ENCODE data around the gene MLF1. TPM values are rescaled to one million over a fixed set of nuclear protein-coding genes. Genes with fewer than 3 reads are reported as not detected.
A peak's percentile ranks its signal among the peaks of the same experiment; 100 is the strongest.

Gene MLF1
- total and polyA plus RNA-seq, 9 donors = 8.5 to 28.3 (median 16.0) TPM

- Histone ChIP-seq H3K27me3 (no peaks in the 10 kb centered on the region), H3K4me3 (no peak overlapping the region), H3K36me3 (no peaks in the 10 kb centered on the region), H3K27ac (no peak overlapping the region), H3K4me1 (ENCODE audit: insufficient read depth) (no peaks in the 10 kb centered on the region), H3K9me3 (no peaks in the 10 kb centered on the region)
- intact Hi-C loops (cut with DNase I) = no loop called here
- no peak for DNase-seq
- TF ChIP-seq, protein P1, sequence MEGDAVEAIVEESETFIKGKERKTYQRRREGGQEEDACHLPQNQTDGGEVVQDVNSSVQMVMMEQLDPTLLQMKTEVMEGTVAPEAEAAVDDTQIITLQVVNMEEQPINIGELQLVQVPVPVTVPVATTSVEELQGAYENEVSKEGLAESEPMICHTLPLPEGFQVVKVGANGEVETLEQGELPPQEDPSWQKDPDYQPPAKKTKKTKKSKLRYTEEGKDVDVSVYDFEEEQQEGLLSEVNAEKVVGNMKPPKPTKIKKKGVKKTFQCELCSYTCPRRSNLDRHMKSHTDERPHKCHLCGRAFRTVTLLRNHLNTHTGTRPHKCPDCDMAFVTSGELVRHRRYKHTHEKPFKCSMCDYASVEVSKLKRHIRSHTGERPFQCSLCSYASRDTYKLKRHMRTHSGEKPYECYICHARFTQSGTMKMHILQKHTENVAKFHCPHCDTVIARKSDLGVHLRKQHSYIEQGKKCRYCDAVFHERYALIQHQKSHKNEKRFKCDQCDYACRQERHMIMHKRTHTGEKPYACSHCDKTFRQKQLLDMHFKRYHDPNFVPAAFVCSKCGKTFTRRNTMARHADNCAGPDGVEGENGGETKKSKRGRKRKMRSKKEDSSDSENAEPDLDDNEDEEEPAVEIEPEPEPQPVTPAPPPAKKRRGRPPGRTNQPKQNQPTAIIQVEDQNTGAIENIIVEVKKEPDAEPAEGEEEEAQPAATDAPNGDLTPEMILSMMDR (IDR thresholded peaks at IDR 0.05) = no peak
- 86 to 87% (median 87%) methylated on average over 5 of the region's 5 CpGs for WGBS, 3 donors
These were observed 39.7 kb upstream of the MLF1 start for GRCh38 chr3:158531334-158531733.

GRCh38 chr3:158532099-158532734 is 38.8 kb upstream of the MLF1 start:
- Histone ChIP-seq H3K27me3 (no peaks in the 10 kb centered on the region), H3K4me1 (ENCODE audit: insufficient read depth) (no peaks in the 10 kb centered on the region), H3K9me3 (no peaks in the 10 kb centered on the region), H3K27ac (no peak overlapping the region), H3K4me3 (no peak overlapping the region), H3K36me3 (no peaks in the 10 kb centered on the region)
- no peak for DNase-seq
- intact Hi-C loops (cut with DNase I) = no loop called here
- TF ChIP-seq EP300 (IDR thresholded peaks at IDR 0.05) (no peak), POLR2A (IDR thresholded peaks at IDR 0.05) (no peak)
- TF ChIP-seq, protein P1 (IDR thresholded peaks at IDR 0.05) = no peak

- Histone ChIP-seq H3K4me1 (ENCODE audit: insufficient read depth) (no peaks in the 10 kb centered on the region), H3K27me3 (no peaks in the 10 kb centered on the region), H3K9me3 (no peaks in the 10 kb centered on the region), H3K27ac (no peak overlapping the region), H3K4me3 (no peak overlapping the region), H3K36me3 (no peaks in the 10 kb centered on the region)
- 71 to 75% (median 74%) methylated on average over 2 of the region's 2 CpGs for WGBS, 3 donors
- intact Hi-C loops (cut with DNase I) = no loop called here
- no peak for TF ChIP-seq POLR2A (IDR thresholded peaks at IDR 0.05)
- TF ChIP-seq, protein P1 (IDR thresholded peaks at IDR 0.05) = no peak
- no peak for TF ChIP-seq EP300 (IDR thresholded peaks at IDR 0.05)
- no peak for DNase-seq
These were observed 35.1 kb upstream of the MLF1 start for GRCh38 chr3:158535918-158536317.

DNA sequence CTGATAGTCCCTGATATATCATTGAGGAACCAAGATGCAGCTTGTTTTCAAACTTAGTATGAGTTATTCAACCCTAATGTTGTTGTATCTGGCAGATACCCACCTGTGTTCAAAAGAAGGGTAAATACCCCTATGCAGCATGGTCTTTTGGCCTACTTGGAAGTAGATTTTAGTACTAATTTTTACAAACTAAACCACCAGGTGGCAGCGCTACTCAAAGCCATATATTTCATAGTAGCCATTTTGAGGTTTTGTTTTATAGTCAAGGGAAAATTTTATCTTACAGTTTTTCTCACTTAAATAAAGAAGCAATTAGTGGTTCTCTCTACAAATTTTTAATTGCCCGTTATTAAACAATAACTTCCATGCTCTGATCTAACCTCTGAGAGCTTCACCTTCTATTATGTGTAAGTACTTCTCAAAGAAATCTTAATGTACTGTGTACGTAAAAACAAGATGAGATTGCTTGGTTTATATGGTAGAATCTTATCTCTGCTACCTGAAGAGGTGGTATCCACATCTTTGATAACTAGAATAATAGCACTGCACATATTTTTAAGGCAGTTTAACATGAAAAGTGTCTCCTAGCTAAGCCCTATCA is 31.5 kb upstream of the MLF1 start:
- H3K4me3 ChIP-seq = no peak overlapping the region
- H3K9me3 ChIP-seq = no peaks in the 10 kb centered on the region
- DNase-seq = peak in 3 of 5 donors; percentile 20 to 36 (median 21)
- no peaks in the 10 kb centered on the region for H3K4me1 ChIP-seq (ENCODE audit: insufficient read depth)
- H3K36me3 ChIP-seq = no peaks in the 10 kb centered on the region
- H3K27me3 ChIP-seq = no peaks in the 10 kb centered on the region
- TF ChIP-seq POLR2A (IDR thresholded peaks at IDR 0.05) (no peak), EP300 (IDR thresholded peaks at IDR 0.05) (no peak)
- TF ChIP-seq, protein P1 (IDR thresholded peaks at IDR 0.05) = no peak
- intact Hi-C loops (cut with DNase I) = no loop called here
- WGBS, 3 donors = 76 to 81% (median 81%) methylated on average over 3 of the region's 3 CpGs
- no peak overlapping the region for H3K27ac ChIP-seq
